CD4-positive, alpha-beta T cell (primary cell): ENCODE data around the gene CTNNA2. TPM values are rescaled to one million over a fixed set of nuclear protein-coding genes. Genes with fewer than 3 reads are reported as not detected.

Experiments used
- ATAC-seq: fragments of 200-7000 bp; cut with Tn5 transposase; one replicate; pipeline ENCODE4 v1.10.0; 2022; ENCODE audit warnings: mild to moderate bottlenecking; ENCODE audit not compliant: poor library complexity
- CTCF ChIA-PET: fragments of 350-600 bp; sonication (Branson Sonifier 250); formaldehyde crosslinking; loops from one replicate; lab custom pipeline; 2021; ENCODE audit warnings: antibody characterized with exemption, inconsistent platforms; lab: Charles Lee
- POLR2A ChIA-PET: fragments of 350-600 bp; sonication (Branson Sonifier 250); formaldehyde crosslinking; loops from one replicate; lab custom pipeline; 2021; ENCODE audit warnings: antibody characterized with exemption, inconsistent platforms; lab: Charles Lee
- DNase-seq, 14 experiments: peaks; one replicate each; pipeline ENCODE4 v3.0.0-alpha.2; 2013 to 2020; ENCODE audit warnings: mixed read lengths in 2 of 14
- H3K27ac ChIP-seq, 2 donors: one replicate each; pipeline versions ENCODE4 v1.5.1 to v1.7.0; 2013; ENCODE audit warnings: low read length in 2 of 2, low read depth in 1 of 2, mild to moderate bottlenecking in 1 of 2
- H3K27me3 ChIP-seq, 2 experiments: 1 replicate in 1 of 2; 2 replicates in 1 of 2; pipeline versions ENCODE4 v1.6.1 to v1.7.0; 2013; ENCODE audit warnings: low read length in 2 of 2, control low read depth in 1 of 2, mild to moderate bottlenecking in 1 of 2, moderate library complexity in 1 of 2; ENCODE audit not compliant: insufficient read depth in 2 of 2, control insufficient read depth in 1 of 2
- H3K36me3 ChIP-seq: one replicate; pipeline ENCODE4 v1.6.1; 2013; ENCODE audit warnings: low read length, control low read depth; ENCODE audit not compliant: insufficient read depth
- H3K4me1 ChIP-seq: one replicate; pipeline ENCODE4 v1.6.1; 2013; ENCODE audit warnings: low read length, control low read depth; ENCODE audit not compliant: insufficient read depth
- H3K4me3 ChIP-seq: one replicate; pipeline ENCODE4 v1.5.1; 2013; ENCODE audit warnings: mild to moderate bottlenecking, low read length, moderate library complexity
- H3K9me3 ChIP-seq, 2 experiments: 1 replicate in 1 of 2; 2 replicates in 1 of 2; pipeline versions ENCODE4 v1.6.1 to v1.7.0; 2013; ENCODE audit warnings: low read length in 2 of 2, mild to moderate bottlenecking in 2 of 2, control low read depth in 1 of 2, moderate library complexity in 1 of 2; ENCODE audit not compliant: control insufficient read depth in 1 of 2, insufficient read depth in 1 of 2
- H3K27ac Mint-ChIP-seq: one replicate; pipeline ENCODE4 v1.8.0; 2020; ENCODE audit warnings: mixed read lengths
- H3K27me3 Mint-ChIP-seq: one replicate; pipeline ENCODE4 v1.8.0; 2021; ENCODE audit warnings: mixed read lengths
- H3K36me3 Mint-ChIP-seq: one replicate; pipeline ENCODE4 v1.8.0; 2021; ENCODE audit warnings: low read depth, mixed read lengths
- H3K4me1 Mint-ChIP-seq: one replicate; pipeline ENCODE4 v1.8.0; 2021; ENCODE audit warnings: low read depth, mixed read lengths
- H3K4me3 Mint-ChIP-seq: one replicate; pipeline ENCODE4 v1.8.0; 2020; ENCODE audit warnings: mild to moderate bottlenecking, mixed read lengths
- H3K9me3 Mint-ChIP-seq: one replicate; pipeline ENCODE4 v1.8.0; 2020; ENCODE audit warnings: mixed read lengths
- CTCF ChIP-seq: fragments of 200-600 bp; IDR thresholded peaks from one replicate; pipeline ENCODE4 v1.8.0; 2022; ENCODE audit warnings: antibody characterized with exemption, mild to moderate bottlenecking
- intact Hi-C, 2 experiments: fragments of 100-400 bp; cut with DNase I in 1 of 2; cut with micrococcal nuclease in 1 of 2; formaldehyde crosslinking; loops; one replicate each; pipeline versions ENCODE4 v1.15.1 to v1.9.0; 2023 to 2025; cut with DNase I, micrococcal nuclease
- total RNA-seq, 174 experiments: library from RNA in 2 of 174; stranded (reverse) in 2 of 174; gene quantifications; one replicate each; pipeline ENCODE4 v1.2.3 and lab custom pipeline; 2021 to 2026

The CTNNA2 gene
- total RNA-seq, 2 experiments from 2014 or later: not detected

- intact Hi-C loops: no loop called here
- no peaks in the 10 kb centered on the region for H3K27me3 ChIP-seq
- Mint-ChIP-seq H3K4me3 (no peak overlapping the region), H3K4me1 (no peaks in the 10 kb centered on the region), H3K27me3 (no peaks in the 10 kb centered on the region), H3K27ac (no peak overlapping the region), H3K36me3 (no peaks in the 10 kb centered on the region), H3K9me3 (peaks cover 1% of the 10 kb centered on the region)
- ATAC-seq (no peak), DNase-seq (no peak)
- H3K27ac ChIP-seq: no peak overlapping the region
- no peak for TF ChIP-seq CTCF
- no peaks in the 10 kb centered on the region for H3K4me1 ChIP-seq
- H3K4me3 ChIP-seq: no peak overlapping the region
- no peaks in the 10 kb centered on the region for H3K36me3 ChIP-seq
- ChIA-PET POLR2A (no interaction called here), CTCF (no interaction called here)
- peaks cover 0 to 11% of the 10 kb centered on the region in 2 experiments for H3K9me3 ChIP-seq
Observed at GRCh38 chr2:79855264-79856006, 342.6 kb downstream of the CTNNA2 start.

GRCh38 chr2:79857888-79858287, 345.0 kb downstream of the CTNNA2 start:
- Histone ChIP-seq H3K4me3 (no peak overlapping the region), H3K9me3 (peaks cover 0 to 11% of the 10 kb centered on the region in 2 experiments), H3K36me3 (no peaks in the 10 kb centered on the region), H3K27ac (no peak overlapping the region), H3K27me3 (no peaks in the 10 kb centered on the region), H3K4me1 (no peaks in the 10 kb centered on the region)
- no peak for TF ChIP-seq CTCF
- intact Hi-C loops: no loop called here
- no peaks in the 10 kb centered on the region for H3K4me1 Mint-ChIP-seq
- ATAC-seq: no peak
- no peaks in the 10 kb centered on the region for H3K36me3 Mint-ChIP-seq
- DNase-seq: no peak
- H3K9me3 Mint-ChIP-seq: no peaks in the 10 kb centered on the region
- H3K27ac Mint-ChIP-seq: no peak overlapping the region
- POLR2A ChIA-PET: no interaction called here
- no peak overlapping the region for H3K4me3 Mint-ChIP-seq
- CTCF ChIA-PET: no interaction called here
- H3K27me3 Mint-ChIP-seq: no peaks in the 10 kb centered on the region

- TF ChIP-seq CTCF: no peak
- H3K27ac Mint-ChIP-seq: no peak overlapping the region
- intact Hi-C loops: no loop called here
- no peaks in the 10 kb centered on the region for H3K27me3 Mint-ChIP-seq
- no peaks in the 10 kb centered on the region for H3K36me3 Mint-ChIP-seq
- Histone ChIP-seq H3K27ac (no peak overlapping the region), H3K9me3 (peaks cover 0 to 5% of the 10 kb centered on the region in 2 experiments), H3K4me1 (no peaks in the 10 kb centered on the region), H3K4me3 (no peak overlapping the region), H3K36me3 (no peaks in the 10 kb centered on the region), H3K27me3 (no peaks in the 10 kb centered on the region)
- DNase-seq (no peak), ATAC-seq (no peak)
- H3K4me1 Mint-ChIP-seq: no peaks in the 10 kb centered on the region
- POLR2A ChIA-PET: no interaction called here
- no peaks in the 10 kb centered on the region for H3K9me3 Mint-ChIP-seq
- no peak overlapping the region for H3K4me3 Mint-ChIP-seq
- CTCF ChIA-PET: no interaction called here
Observed at GRCh38 chr2:79860228-79861058, 347.6 kb downstream of the CTNNA2 start.
